B cell (primary cell): ENCODE results near the gene CDADC1. TPM values are rescaled to one million over a fixed set of nuclear protein-coding genes. Genes with fewer than 3 reads are reported as not detected.

Experiments
- ATAC-seq: fragments of 200-7000 bp; cut with Tn5 transposase; one replicate; pipeline ENCODE4 v1.10.0; 2021; ENCODE audit warnings: low read depth, mild to moderate bottlenecking, moderate number of reproducible peaks, moderate library complexity
- CTCF ChIA-PET: fragments of 350-600 bp; sonication (Branson Sonifier 250); formaldehyde crosslinking; loops from one replicate; lab custom pipeline; 2021; ENCODE audit warnings: antibody characterized with exemption, inconsistent platforms; lab: Charles Lee
- POLR2A ChIA-PET: fragments of 350-600 bp; sonication (Branson Sonifier 250); formaldehyde crosslinking; loops from one replicate; lab custom pipeline; 2021; ENCODE audit warnings: antibody characterized with exemption; lab: Charles Lee
- DNase-seq: peaks from one replicate; pipeline ENCODE4 v3.0.0; 2013
- H2AFZ ChIP-seq: 2 replicates; pipeline ENCODE4 v1.6.1; 2012; ENCODE audit warnings: mild to moderate bottlenecking, low read depth, low read length; ENCODE audit not compliant: insufficient read depth, poor library complexity, severe bottlenecking
- H3K27ac ChIP-seq, 2 donors: 1 replicate in 1 of 2; 2 replicates in 1 of 2; pipeline ENCODE4 v1.5.1; 2012 to 2013; ENCODE audit warnings: low read length in 2 of 2, mild to moderate bottlenecking in 2 of 2, moderate library complexity in 1 of 2
- H3K27me3 ChIP-seq, 4 experiments: fragments of 200-600 bp in 1 of 4; sonication (generic) in 1 of 4; replicated peaks in 1 of 4; 1 replicate in 2 of 4; 2 replicates in 2 of 4; pipeline versions ENCODE4 v1.6.1 to v1.7.0; 2013 to 2016; ENCODE audit warnings: low read length in 3 of 4, mild to moderate bottlenecking in 2 of 4, mixed read lengths in 1 of 4, moderate library complexity in 1 of 4; ENCODE audit not compliant: insufficient read depth in 4 of 4, control insufficient read depth in 3 of 4; ENCODE audit errors: control extremely low read depth in 1 of 4
- H3K36me3 ChIP-seq, 2 experiments: replicated peaks in 1 of 2; 1 replicate in 1 of 2; 2 replicates in 1 of 2; pipeline versions ENCODE4 v1.6.1 to v1.7.1; 2013; ENCODE audit warnings: low read length in 1 of 2; ENCODE audit not compliant: insufficient read depth in 2 of 2, control insufficient read depth in 1 of 2; ENCODE audit errors: control extremely low read depth in 1 of 2, extremely low read depth in 1 of 2
- H3K4me1 ChIP-seq, 2 donors: fragments of 200-600 bp in 1 of 2; sonication (generic) in 1 of 2; 1 replicate in 1 of 2; 2 replicates in 1 of 2; pipeline versions ENCODE4 v1.5.1 to v1.6.1; 2013 to 2017; ENCODE audit warnings: low read length in 2 of 2; ENCODE audit not compliant: control insufficient read depth in 2 of 2, insufficient read depth in 2 of 2
- H3K4me2 ChIP-seq: replicated peaks from 2 replicates; pipeline ENCODE3; 2012; ENCODE audit warnings: mild to moderate bottlenecking, low read depth, low read length; ENCODE audit not compliant: poor library complexity, severe bottlenecking
- H3K4me3 ChIP-seq, 5 experiments: fragments of 200-600 bp in 1 of 5; sonication (generic) in 1 of 5; 1 replicate in 3 of 5; 2 replicates in 2 of 5; pipeline versions ENCODE4 v1.5.1 to v1.7.0; 2011 to 2016; ENCODE audit warnings: low read length in 4 of 5, mild to moderate bottlenecking in 4 of 5, low read depth in 2 of 5, control low read depth in 1 of 5, moderate library complexity in 1 of 5; ENCODE audit not compliant: insufficient read depth in 1 of 5; ENCODE audit errors: control extremely low read depth in 1 of 5, extremely low read depth in 1 of 5
- H3K79me2 ChIP-seq: fragments of 200-600 bp; sonication (generic); one replicate; pipeline ENCODE4 v1.6.0; 2016; ENCODE audit warnings: low read length; ENCODE audit not compliant: control insufficient read depth, insufficient read depth
- H3K9ac ChIP-seq: fragments of 200-600 bp; sonication (generic); 2 replicates; pipeline ENCODE4 v1.6.1; 2017; ENCODE audit warnings: mild to moderate bottlenecking, low read length, moderate library complexity
- H3K9me3 ChIP-seq, 3 donors: one replicate each; pipeline versions ENCODE4 v1.6.1 to v1.7.1; 2013; ENCODE audit warnings: low read length in 2 of 3; ENCODE audit not compliant: control insufficient read depth in 2 of 3, insufficient read depth in 1 of 3; ENCODE audit errors: control extremely low read depth in 1 of 3
- H4K20me1 ChIP-seq: 2 replicates; pipeline ENCODE4 v1.6.0; 2012; ENCODE audit warnings: mild to moderate bottlenecking, low read length; ENCODE audit not compliant: insufficient read depth, control insufficient read depth, poor library complexity, severe bottlenecking
- H3K27ac Mint-ChIP-seq: one replicate; pipeline ENCODE4 v1.8.0; 2021; ENCODE audit warnings: mixed read lengths
- H3K27me3 Mint-ChIP-seq: one replicate; pipeline ENCODE4 v1.8.0; 2021; ENCODE audit warnings: mixed read lengths
- H3K4me1 Mint-ChIP-seq: one replicate; pipeline ENCODE4 v1.8.0; 2021; ENCODE audit warnings: mixed read lengths
- H3K4me3 Mint-ChIP-seq: one replicate; pipeline ENCODE4 v1.8.0; 2021; ENCODE audit warnings: mixed read lengths
- H3K9me3 Mint-ChIP-seq: one replicate; pipeline ENCODE4 v1.8.0; 2022; ENCODE audit warnings: mixed read lengths; ENCODE audit not compliant: insufficient read depth
- CTCF ChIP-seq: fragments of 200-600 bp; IDR thresholded peaks from one replicate; pipeline ENCODE4 v1.8.0; 2022; ENCODE audit warnings: antibody characterized with exemption, mild to moderate bottlenecking
- EZH2 ChIP-seq: IDR thresholded peaks from 2 replicates; pipeline ENCODE4 v1.6.1; 2012; ENCODE audit warnings: borderline replicate concordance, low read depth, mild to moderate bottlenecking, moderate library complexity, low read length; ENCODE audit not compliant: insufficient read depth, poor library complexity, severe bottlenecking
- WGBS: methylation state at CpG from one replicate; pipeline ENCODE4 v1.1.5; 2013; ENCODE audit warnings: missing lambda C conversion rate; ENCODE audit not compliant: insufficient coverage; 5-methylcytosine and 5-hydroxymethylcytosine counted together
- intact Hi-C: fragments of 100-400 bp; cut with micrococcal nuclease; formaldehyde crosslinking; loops from one replicate; pipeline ENCODE4 v1.10.0; 2022
- polyA plus RNA-seq: library from polyadenylated mRNA; depleted of rRNA; stranded (reverse); fragments of >200 nt; gene quantifications from 2 replicates; pipeline ENCODE4 v1.2.3, GENCODE V29; 2012
- total RNA-seq, 2 donors: library from RNA; stranded (reverse); fragments of 120-200 nt in 1 of 2; gene quantifications; 1 replicate in 1 of 2; 2 replicates in 1 of 2; pipeline versions ENCODE4 v1.2.3 to v1.2.4, GENCODE V29; 2013 to 2022

CDADC1 gene
- total and polyA plus RNA-seq, 2 donors (not counting 1 experiment from before 2014, with no cell fraction given) = 3.0 to 14.5 TPM

GRCh38 chr13:49262634-49263033 lies 14.9 kb downstream of the CDADC1 start:
- no peaks in the 10 kb centered on the region for H3K9me3 ChIP-seq
- no peak for TF ChIP-seq EZH2
- TF ChIP-seq CTCF = no peak
- no peaks in the 10 kb centered on the region for H3K9me3 Mint-ChIP-seq
- DNase-seq (no peak), ATAC-seq (no peak)
- H3K27me3 ChIP-seq = no peaks in the 10 kb centered on the region
- H3K4me3 ChIP-seq = no peak overlapping the region
- H2AFZ ChIP-seq = no peak overlapping the region
- no peaks in the 10 kb centered on the region for H3K79me2 ChIP-seq
- no peak overlapping the region for H3K4me2 ChIP-seq
- H3K9ac ChIP-seq = no peak overlapping the region
- POLR2A ChIA-PET = no interaction called here
- CTCF ChIA-PET = no interaction called here
- no peak overlapping the region for H3K27ac ChIP-seq
- H3K27me3 Mint-ChIP-seq = no peaks in the 10 kb centered on the region
- H3K36me3 ChIP-seq = peaks cover 6 to 7% of the 10 kb centered on the region in 2 experiments
- peaks cover 0 to 7% of the 10 kb centered on the region in 2 donors for H3K4me1 ChIP-seq
- H3K4me1 Mint-ChIP-seq = peaks cover 10% of the 10 kb centered on the region
- intact Hi-C loops = no loop called here
- 97% methylated on average over 5 of the region's 6 CpGs for WGBS
- H3K4me3 Mint-ChIP-seq = no peak overlapping the region
- no peaks in the 10 kb centered on the region for H4K20me1 ChIP-seq
- no peak overlapping the region for H3K27ac Mint-ChIP-seq

GRCh38 chr13:49265822-49266221 lies 18.1 kb downstream of the CDADC1 start:
- Mint-ChIP-seq H3K27me3 (no peaks in the 10 kb centered on the region), H3K9me3 (no peaks in the 10 kb centered on the region), H3K4me1 (no peaks in the 10 kb centered on the region), H3K4me3 (no peak overlapping the region), H3K27ac (no peak overlapping the region)
- Histone ChIP-seq H3K4me2 (no peak overlapping the region), H3K9me3 (no peaks in the 10 kb centered on the region), H3K79me2 (no peaks in the 10 kb centered on the region), H3K36me3 (peaks cover 6 to 7% of the 10 kb centered on the region in 2 experiments), H3K4me1 (no peaks in the 10 kb centered on the region), H3K9ac (no peak overlapping the region), H3K27me3 (no peaks in the 10 kb centered on the region), H4K20me1 (no peaks in the 10 kb centered on the region), H2AFZ (no peak overlapping the region), H3K4me3 (no peak overlapping the region), H3K27ac (no peak overlapping the region)
- ATAC-seq (no peak), DNase-seq (no peak)
- POLR2A ChIA-PET = no interaction called here
- WGBS = 0% methylated on average over 1 of the region's 2 CpGs
- intact Hi-C loops = no loop called here
- CTCF ChIA-PET = interaction anchor here (1.4 kb wide), 1 partner anchor 18 kb away, joined by 4 read pairs; the partner anchor contains the start of gene CDADC1
- TF ChIP-seq CTCF = no peak
- TF ChIP-seq EZH2 = no peak
